Measurements from ENCODE around the gene MEAK7. TPM values are rescaled to one million over a fixed set of nuclear protein-coding genes. Genes with fewer than 3 reads are reported as not detected.

The MEAK7 gene
- polyA plus RNA-seq, 6 donors from 2014 or later, result 2.1 to 4.7 (median 3.1) TPM

DNA sequence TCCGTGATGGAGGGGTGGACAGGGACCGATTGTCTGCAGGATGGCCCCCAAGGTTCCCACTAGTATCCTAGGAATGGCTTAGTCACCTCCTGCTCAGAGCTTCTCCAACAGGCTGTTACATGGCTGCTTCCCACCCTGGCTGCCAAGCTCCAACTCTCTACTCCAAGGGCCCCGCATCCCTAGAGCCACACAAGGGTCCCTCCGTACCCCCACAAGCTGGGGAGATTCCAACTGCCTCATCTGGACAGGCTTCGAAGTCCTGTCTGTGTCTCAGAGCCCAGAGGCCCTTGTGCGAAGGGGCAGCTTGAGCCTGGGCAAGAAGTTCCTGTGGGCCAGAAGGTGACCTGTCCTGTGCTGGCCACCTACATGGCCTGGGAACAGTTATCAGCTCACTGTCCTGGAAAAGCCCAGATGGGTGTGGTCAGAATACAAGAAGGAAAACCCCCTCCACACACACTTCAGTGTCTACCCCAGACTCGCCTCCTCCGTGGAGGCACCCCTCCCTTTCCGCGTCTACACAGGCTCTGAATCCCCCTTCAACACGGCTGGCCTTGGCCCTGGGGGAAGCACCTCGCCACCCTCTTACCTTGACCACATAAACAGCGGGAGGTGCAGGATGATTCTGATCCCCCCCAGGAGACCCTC is 586 bp downstream of the MEAK7 start:
- H3K4me3 Mint-ChIP-seq, result peak overlapping the region; percentile 84 to 97 (median 92)
- peaks cover 30 to 47% (median 45%) of the 10 kb centered on the region in 3 donors for H3K4me1 Mint-ChIP-seq
- H3K36me3 Mint-ChIP-seq, result no peaks in the 10 kb centered on the region
- H3K27ac Mint-ChIP-seq, result peak overlapping the region in 4 of 6 donors; percentile 12 to 90 (median 70)
- ATAC-seq (ENCODE audit: low read depth in 2 of 2) (no peak), DNase-seq (no peak)
- no peaks in the 10 kb centered on the region for H3K9me3 Mint-ChIP-seq
- H3K27me3 Mint-ChIP-seq, result no peaks in the 10 kb centered on the region

- ATAC-seq (ENCODE audit: low read depth in 2 of 2), result no peak
- peak overlapping the region in 4 of 8 donors; percentile 42 to 92 (median 75) for H3K4me3 Mint-ChIP-seq
- H3K27me3 Mint-ChIP-seq, result no peaks in the 10 kb centered on the region
- peak overlapping the region in 3 of 6 donors; percentile 15 to 51 (median 37) for H3K27ac Mint-ChIP-seq
- H3K9me3 Mint-ChIP-seq, result no peaks in the 10 kb centered on the region
- H3K4me1 Mint-ChIP-seq, result peaks cover 30 to 46% (median 40%) of the 10 kb centered on the region in 3 donors
- no peak for DNase-seq
- H3K36me3 Mint-ChIP-seq, result no peaks in the 10 kb centered on the region
Measured at GRCh38 chr16:84502581-84502980, 1.9 kb downstream of the MEAK7 start.

GRCh38 chr16:84502075-84502474 is 2.4 kb downstream of the MEAK7 start:
- Mint-ChIP-seq H3K27me3 (no peaks in the 10 kb centered on the region), H3K9me3 (no peaks in the 10 kb centered on the region), H3K4me1 (peaks cover 26 to 41% (median 36%) of the 10 kb centered on the region in 3 donors), H3K4me3 (peak overlapping the region in 1 of 8 donors; percentile 92), H3K36me3 (no peaks in the 10 kb centered on the region), H3K27ac (no peak overlapping the region)
- ATAC-seq (ENCODE audit: low read depth in 2 of 2) (no peak), DNase-seq (no peak)

DNA sequence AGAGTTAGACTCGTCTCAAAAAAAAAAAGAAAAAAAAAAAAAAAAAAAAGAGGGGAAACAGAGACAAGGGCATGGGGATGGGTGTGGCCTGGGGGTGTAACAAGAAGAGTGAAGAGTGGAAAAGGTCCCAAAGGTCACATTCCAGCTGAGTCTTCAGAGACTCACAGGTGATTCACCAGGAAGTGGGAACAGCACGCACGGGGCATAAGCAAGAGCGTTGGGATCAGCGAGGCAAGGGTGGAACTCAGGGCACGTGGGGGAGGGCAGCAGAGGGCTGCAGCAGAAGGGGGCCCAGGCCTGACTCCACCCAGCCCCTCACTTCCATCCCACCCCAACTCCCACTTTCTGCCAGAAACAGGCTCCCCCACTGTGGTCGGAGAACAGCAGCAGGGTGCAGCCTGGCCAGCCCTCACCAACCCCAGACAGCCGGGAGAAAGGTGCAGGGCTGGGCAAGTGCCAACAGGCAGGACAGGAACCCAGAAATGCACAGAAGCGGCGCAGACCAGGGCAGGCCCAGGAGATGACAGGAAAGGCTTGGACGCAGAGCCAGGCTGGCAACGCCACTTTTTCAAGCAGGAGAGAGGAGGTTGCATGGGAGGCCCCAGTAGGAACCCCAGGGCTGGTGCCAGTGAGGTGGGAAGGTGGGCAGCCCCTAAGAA is 3.3 kb downstream of the MEAK7 start:
- H3K27ac Mint-ChIP-seq, result no peak overlapping the region
- no peak overlapping the region for H3K4me3 Mint-ChIP-seq

GRCh38 chr16:84500531-84500930 is 3.9 kb downstream of the MEAK7 start:
- peaks cover 4 to 11% of the 10 kb centered on the region in 2 donors for H3K36me3 Mint-ChIP-seq
- H3K4me3 Mint-ChIP-seq, result peak overlapping the region in 1 of 8 donors; percentile 13
- no peak for ATAC-seq (ENCODE audit: low read depth in 2 of 2)
- peaks cover 0 to 2% (median 0%) of the 10 kb centered on the region in 7 donors for H3K9me3 Mint-ChIP-seq
- H3K4me1 Mint-ChIP-seq, result peaks cover 16 to 31% (median 26%) of the 10 kb centered on the region in 3 donors
- DNase-seq, result no peak
- no peaks in the 10 kb centered on the region for H3K27me3 Mint-ChIP-seq
- no peak overlapping the region for H3K27ac Mint-ChIP-seq

More for the DNA sequence above, 3.3 kb downstream of the MEAK7 start:
- peaks cover 3 to 8% of the 10 kb centered on the region in 2 donors for H3K36me3 Mint-ChIP-seq
- DNase-seq (no peak), ATAC-seq (ENCODE audit: low read depth in 2 of 2) (no peak)
- H3K9me3 Mint-ChIP-seq, result peaks cover 0 to 2% (median 0%) of the 10 kb centered on the region in 7 donors
- no peaks in the 10 kb centered on the region for H3K27me3 Mint-ChIP-seq
- peaks cover 21 to 34% (median 33%) of the 10 kb centered on the region in 3 donors for H3K4me1 Mint-ChIP-seq

DNA sequence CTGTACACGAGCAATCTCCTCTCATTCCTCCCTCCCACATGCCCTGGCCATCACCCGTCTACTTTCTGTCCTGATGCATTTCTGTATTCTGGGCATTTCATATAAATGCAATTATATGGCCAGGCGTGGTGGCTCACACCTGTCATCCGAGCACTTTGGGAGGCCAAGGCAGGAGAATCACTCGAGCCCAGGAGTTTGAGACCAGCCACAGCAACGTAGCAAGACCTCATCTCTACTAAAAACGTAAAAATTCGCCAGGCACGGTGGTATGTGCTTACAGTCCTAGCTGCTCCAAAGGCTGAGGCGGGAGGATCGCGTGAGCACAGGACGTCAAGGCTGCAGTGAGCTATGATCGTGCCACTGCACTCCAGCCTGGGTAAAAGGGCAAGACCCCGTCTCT is 4.8 kb downstream of the MEAK7 start:
- DNase-seq, result no peak
- no peaks in the 10 kb centered on the region for H3K27me3 Mint-ChIP-seq
- no peak overlapping the region for H3K4me3 Mint-ChIP-seq
- H3K9me3 Mint-ChIP-seq, result peaks cover 0 to 2% (median 0%) of the 10 kb centered on the region in 7 donors
- H3K4me1 Mint-ChIP-seq, result peaks cover 7 to 22% (median 18%) of the 10 kb centered on the region in 3 donors
- peaks cover 11 to 20% of the 10 kb centered on the region in 2 donors for H3K36me3 Mint-ChIP-seq
- no peak for ATAC-seq (ENCODE audit: low read depth in 2 of 2)
- no peak overlapping the region for H3K27ac Mint-ChIP-seq

- Mint-ChIP-seq H3K9me3 (peaks cover 0 to 5% (median 2%) of the 10 kb centered on the region in 7 donors), H3K27me3 (no peaks in the 10 kb centered on the region), H3K36me3 (peaks cover 16 to 26% of the 10 kb centered on the region in 2 donors), H3K4me1 (peaks cover 4 to 16% (median 14%) of the 10 kb centered on the region in 3 donors), H3K27ac (peak overlapping the region in 1 of 6 donors; percentile 52), H3K4me3 (peak overlapping the region in 1 of 8 donors; percentile 71)
- DNase-seq (no peak), ATAC-seq (ENCODE audit: low read depth in 2 of 2) (no peak)
Measured at GRCh38 chr16:84498859-84499620, 5.4 kb downstream of the MEAK7 start.

DNA sequence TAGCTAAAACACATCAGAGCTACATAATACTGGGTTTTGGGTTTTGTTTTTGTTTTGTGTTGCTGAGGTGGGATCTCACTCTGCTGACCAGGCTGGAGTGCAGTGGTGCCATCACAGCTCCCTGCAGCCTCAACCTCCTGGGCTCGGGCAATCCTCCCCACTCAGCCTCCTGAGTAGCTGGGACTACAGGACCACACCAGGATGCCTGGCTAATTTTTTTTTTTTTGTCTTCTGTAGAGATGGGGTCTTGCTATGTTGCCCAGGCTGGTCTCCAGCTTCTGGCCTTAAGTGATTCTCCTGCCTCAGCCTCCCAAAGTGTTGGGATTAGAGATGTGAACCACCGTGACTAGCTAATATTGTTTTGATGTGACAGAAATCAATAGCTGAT is 6.2 kb downstream of the MEAK7 start:
- peaks cover 17 to 27% of the 10 kb centered on the region in 2 donors for H3K36me3 Mint-ChIP-seq
- H3K4me3 Mint-ChIP-seq, result peak overlapping the region in 1 of 8 donors; percentile 22
- ATAC-seq (ENCODE audit: low read depth in 2 of 2) (no peak), DNase-seq (no peak)
- peaks cover 4 to 11% (median 5%) of the 10 kb centered on the region in 3 donors for H3K4me1 Mint-ChIP-seq
- no peak overlapping the region for H3K27ac Mint-ChIP-seq
- peaks cover 0 to 10% (median 3%) of the 10 kb centered on the region in 7 donors for H3K9me3 Mint-ChIP-seq
- no peaks in the 10 kb centered on the region for H3K27me3 Mint-ChIP-seq

GRCh38 chr16:84497418-84498222 is 6.8 kb downstream of the MEAK7 start:
- no peak for ATAC-seq (ENCODE audit: low read depth in 2 of 2)
- Mint-ChIP-seq H3K4me3 (no peak overlapping the region), H3K36me3 (peaks cover 22 to 27% of the 10 kb centered on the region in 2 donors), H3K27me3 (no peaks in the 10 kb centered on the region), H3K27ac (no peak overlapping the region), H3K4me1 (peaks cover 2 to 5% (median 4%) of the 10 kb centered on the region in 3 donors), H3K9me3 (peaks cover 0 to 16% (median 7%) of the 10 kb centered on the region in 7 donors)
- no peak for DNase-seq

GRCh38 chr16:84496991-84497390 is 7.5 kb downstream of the MEAK7 start:
- ATAC-seq (ENCODE audit: low read depth in 2 of 2) (no peak), DNase-seq (no peak)
- Mint-ChIP-seq H3K27me3 (no peaks in the 10 kb centered on the region), H3K36me3 (peaks cover 22 to 27% of the 10 kb centered on the region in 2 donors), H3K4me1 (peaks cover 0 to 5% (median 4%) of the 10 kb centered on the region in 3 donors), H3K27ac (no peak overlapping the region), H3K4me3 (no peak overlapping the region), H3K9me3 (peaks cover 0 to 16% (median 7%) of the 10 kb centered on the region in 7 donors)

DNA sequence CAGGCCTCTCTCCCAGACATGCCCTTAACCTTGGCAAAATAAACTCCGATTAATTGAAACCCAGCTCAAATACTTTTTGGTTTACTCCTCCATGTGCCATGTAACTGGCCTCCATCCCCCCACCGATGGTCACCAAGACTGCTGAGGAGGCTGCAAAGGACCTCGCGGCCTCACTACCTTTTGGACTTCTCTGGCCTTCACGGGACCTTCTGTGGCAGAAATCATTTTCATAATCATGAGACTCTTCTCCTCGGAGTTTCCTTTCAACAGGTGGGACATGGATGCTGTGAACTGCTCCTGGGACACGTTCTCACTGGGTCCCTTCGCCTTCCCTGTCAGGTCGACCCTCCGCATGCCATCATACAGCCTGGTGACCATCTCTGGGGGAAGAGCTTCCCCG is 9.0 kb downstream of the MEAK7 start:
- no peak for ATAC-seq (ENCODE audit: low read depth in 2 of 2)
- H3K27ac Mint-ChIP-seq, result no peak overlapping the region
- H3K27me3 Mint-ChIP-seq, result no peaks in the 10 kb centered on the region
- H3K9me3 Mint-ChIP-seq, result peaks cover 0 to 16% (median 7%) of the 10 kb centered on the region in 7 donors
- no peak for DNase-seq
- H3K4me1 Mint-ChIP-seq, result no peaks in the 10 kb centered on the region
- H3K36me3 Mint-ChIP-seq, result peaks cover 26 to 32% of the 10 kb centered on the region in 2 donors
- no peak overlapping the region for H3K4me3 Mint-ChIP-seq

GRCh38 chr16:84489131-84489530 is 15.3 kb downstream of the MEAK7 start:
- Mint-ChIP-seq H3K27me3 (no peaks in the 10 kb centered on the region), H3K36me3 (peaks cover 8 to 12% of the 10 kb centered on the region in 2 donors), H3K4me1 (no peaks in the 10 kb centered on the region), H3K27ac (no peak overlapping the region), H3K4me3 (no peak overlapping the region), H3K9me3 (peaks cover 0 to 11% (median 5%) of the 10 kb centered on the region in 7 donors)
- DNase-seq (no peak), ATAC-seq (ENCODE audit: low read depth in 2 of 2) (no peak)

- DNase-seq (no peak), ATAC-seq (ENCODE audit: low read depth in 2 of 2) (no peak)
- H3K27me3 Mint-ChIP-seq, result no peaks in the 10 kb centered on the region
- H3K27ac Mint-ChIP-seq, result peak overlapping the region in 1 of 6 donors; percentile 21
- no peaks in the 10 kb centered on the region for H3K9me3 Mint-ChIP-seq
- peaks cover 6% of the 10 kb centered on the region in 2 donors for H3K36me3 Mint-ChIP-seq
- no peak overlapping the region for H3K4me3 Mint-ChIP-seq
- peaks cover 0 to 13% (median 0%) of the 10 kb centered on the region in 3 donors for H3K4me1 Mint-ChIP-seq
Measured at GRCh38 chr16:84487358-84487757, 17.1 kb downstream of the MEAK7 start.

All from naive B cell (primary cell).